ENCODE data around the gene NAPA.

NAPA gene

DNA sequence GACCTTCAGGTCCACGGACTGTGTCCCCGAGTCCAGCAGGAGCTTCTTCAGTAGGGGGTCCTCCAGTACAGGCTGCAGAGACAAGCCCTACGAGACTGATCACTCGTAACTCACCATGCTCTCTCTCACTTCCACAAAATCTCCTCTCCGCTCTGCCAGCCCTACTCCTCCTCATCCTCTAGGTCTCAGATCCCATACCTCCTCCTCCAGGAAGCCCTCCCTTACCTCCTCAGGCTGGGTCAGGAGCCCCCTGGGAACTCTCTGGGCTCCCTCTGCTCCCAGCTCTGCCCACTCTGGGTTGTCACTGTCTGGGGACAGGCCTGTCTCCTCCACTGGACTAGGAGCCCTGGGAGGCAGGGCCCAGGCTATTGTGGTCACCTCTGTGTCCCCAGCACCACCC is 23.9 kb upstream of the NAPA start:
- H3K4me1 Mint-ChIP-seq (ENCODE audit: low read depth): peaks cover 8% of the 10 kb centered on the region
- no peak overlapping the region for H3K27ac Mint-ChIP-seq
- H3K36me3 Mint-ChIP-seq (ENCODE audit: low read depth): no peaks in the 10 kb centered on the region
- H3K4me3 Mint-ChIP-seq: no peak overlapping the region
- peaks cover 8% of the 10 kb centered on the region for H3K27me3 Mint-ChIP-seq (ENCODE audit: low read depth)
- H3K9me3 Mint-ChIP-seq: no peaks in the 10 kb centered on the region

DNA sequence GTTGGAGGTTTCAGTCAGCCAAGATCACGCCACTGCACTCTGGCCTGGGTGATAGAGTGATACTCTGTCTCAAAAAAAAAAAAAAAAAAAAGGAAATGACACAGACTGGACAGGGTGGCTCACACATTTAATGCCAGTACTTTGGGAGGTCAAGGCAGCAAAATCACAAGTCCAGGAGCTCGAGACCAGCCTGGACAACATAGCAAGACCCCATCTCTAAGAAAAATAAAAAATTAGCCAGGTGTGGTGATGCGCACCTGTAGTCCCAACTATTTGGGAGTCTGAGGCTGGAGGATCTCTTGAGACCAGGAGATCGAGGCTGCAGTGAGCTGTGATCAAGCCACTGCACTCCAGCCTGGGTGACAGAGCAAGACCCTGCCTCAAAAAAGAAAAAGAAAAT is 22.6 kb upstream of the NAPA start:
- H3K4me3 Mint-ChIP-seq: no peak overlapping the region
- H3K27me3 Mint-ChIP-seq (ENCODE audit: low read depth): peaks cover 4% of the 10 kb centered on the region
- peaks cover 8% of the 10 kb centered on the region for H3K4me1 Mint-ChIP-seq (ENCODE audit: low read depth)
- no peak overlapping the region for H3K27ac Mint-ChIP-seq
- H3K36me3 Mint-ChIP-seq (ENCODE audit: low read depth): no peaks in the 10 kb centered on the region
- H3K9me3 Mint-ChIP-seq: no peaks in the 10 kb centered on the region

DNA sequence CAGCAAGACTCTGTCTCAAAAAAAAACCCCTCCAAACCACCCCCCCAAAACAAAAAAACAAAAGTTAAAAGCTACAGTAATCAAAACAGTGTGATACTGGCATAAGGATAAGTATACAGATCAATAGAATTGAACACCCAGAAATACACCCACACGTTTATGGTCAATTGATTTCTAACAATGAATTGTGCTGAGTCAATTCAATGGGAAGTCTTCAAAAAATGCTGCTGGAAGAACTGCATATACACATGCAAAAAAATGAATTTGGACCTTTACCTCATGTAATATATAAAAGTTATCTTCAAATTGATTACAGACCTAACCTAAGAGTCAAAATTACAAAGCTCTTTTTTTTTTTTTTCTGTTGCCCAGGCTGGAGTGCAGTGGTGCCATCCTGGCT is 19.8 kb upstream of the NAPA start:
- peaks cover 4% of the 10 kb centered on the region for H3K27me3 Mint-ChIP-seq (ENCODE audit: low read depth)
- H3K4me1 Mint-ChIP-seq (ENCODE audit: low read depth): peaks cover 2% of the 10 kb centered on the region

DNA sequence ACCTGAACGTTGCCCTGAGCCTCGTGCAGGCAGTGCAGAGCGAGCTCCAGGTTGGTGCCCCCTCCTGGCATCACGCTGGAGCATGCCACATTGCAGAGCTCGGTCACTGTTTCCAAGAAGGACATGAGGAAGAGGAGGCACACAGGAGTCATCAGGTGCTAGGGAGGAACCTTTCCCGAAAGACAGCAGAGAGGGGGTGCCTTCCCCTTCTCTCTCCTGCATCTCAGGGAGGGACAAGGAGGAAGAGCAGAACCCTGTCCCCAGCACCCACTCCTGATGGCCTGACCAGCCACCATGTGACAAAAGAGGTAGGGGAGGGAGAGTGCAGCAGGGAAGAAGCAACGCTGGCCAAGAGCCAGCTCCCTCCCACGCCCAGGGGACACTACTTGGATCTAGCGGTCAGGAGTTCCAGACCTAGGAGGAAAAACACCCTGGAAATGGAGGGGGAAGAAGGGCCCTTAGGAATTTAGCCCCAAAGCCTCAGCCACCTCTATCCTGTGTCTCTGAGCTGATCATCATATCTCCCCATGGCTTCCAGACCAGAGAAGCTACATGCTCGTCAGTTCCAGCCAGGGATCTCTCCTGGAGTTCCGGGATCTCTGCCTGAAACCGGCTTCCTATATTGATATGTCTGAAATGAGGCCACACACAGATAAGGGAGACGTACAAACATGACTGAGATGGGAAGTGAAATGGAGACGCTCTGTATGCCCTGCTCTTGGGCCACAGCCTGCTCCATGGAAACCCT is 17.0 kb upstream of the NAPA start:
- no peak overlapping the region for H3K4me3 Mint-ChIP-seq
- no peak overlapping the region for H3K27ac Mint-ChIP-seq
- peaks cover 2% of the 10 kb centered on the region for H3K4me1 Mint-ChIP-seq (ENCODE audit: low read depth)
- no peaks in the 10 kb centered on the region for H3K36me3 Mint-ChIP-seq (ENCODE audit: low read depth)
- peaks cover 4% of the 10 kb centered on the region for H3K27me3 Mint-ChIP-seq (ENCODE audit: low read depth)
- no peaks in the 10 kb centered on the region for H3K9me3 Mint-ChIP-seq

More for the DNA sequence above, 19.8 kb upstream of the NAPA start:
- no peaks in the 10 kb centered on the region for H3K9me3 Mint-ChIP-seq
- no peak overlapping the region for H3K4me3 Mint-ChIP-seq
- H3K27ac Mint-ChIP-seq: no peak overlapping the region
- H3K36me3 Mint-ChIP-seq (ENCODE audit: low read depth): no peaks in the 10 kb centered on the region

DNA sequence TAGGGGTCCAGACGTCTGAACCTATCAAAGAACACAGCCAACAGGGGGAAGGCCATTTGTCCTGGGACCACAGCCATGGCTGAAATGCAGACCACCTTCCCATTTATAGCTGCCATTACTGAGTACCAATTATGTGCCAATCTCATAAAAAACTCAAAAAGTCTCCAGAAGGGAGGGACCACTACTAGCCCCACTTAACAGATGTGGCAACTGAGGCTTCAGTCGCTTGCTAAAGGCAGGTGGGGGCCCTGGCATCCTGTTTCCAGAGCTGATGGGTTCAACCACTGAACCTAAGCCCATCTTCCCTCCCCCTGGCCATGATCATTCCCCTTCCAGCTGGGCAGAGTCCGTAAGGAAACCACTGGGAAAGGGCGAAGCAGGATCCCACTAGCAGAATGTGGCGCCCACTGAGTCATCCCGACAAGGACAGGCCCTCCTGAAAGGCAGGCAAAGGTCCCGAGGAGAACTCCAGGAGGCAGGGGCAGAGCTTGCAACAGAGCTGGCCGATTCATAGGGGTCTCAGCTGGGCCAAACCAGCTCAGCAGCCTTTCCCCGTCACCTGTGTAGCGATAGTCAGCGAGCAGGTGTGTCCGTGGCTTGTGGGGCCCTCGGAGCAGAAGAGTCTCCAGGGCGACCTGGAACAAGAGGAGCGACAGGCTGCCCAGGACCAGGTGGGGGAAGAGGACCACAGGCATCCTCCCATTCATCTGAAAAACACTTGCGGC is 14.3 kb upstream of the NAPA start:
- no peak overlapping the region for H3K4me3 Mint-ChIP-seq
- no peak overlapping the region for H3K27ac Mint-ChIP-seq
- H3K36me3 Mint-ChIP-seq (ENCODE audit: low read depth): no peaks in the 10 kb centered on the region
- peaks cover 4% of the 10 kb centered on the region for H3K27me3 Mint-ChIP-seq (ENCODE audit: low read depth)
- peaks cover 2% of the 10 kb centered on the region for H3K4me1 Mint-ChIP-seq (ENCODE audit: low read depth)
- H3K9me3 Mint-ChIP-seq: no peaks in the 10 kb centered on the region

DNA sequence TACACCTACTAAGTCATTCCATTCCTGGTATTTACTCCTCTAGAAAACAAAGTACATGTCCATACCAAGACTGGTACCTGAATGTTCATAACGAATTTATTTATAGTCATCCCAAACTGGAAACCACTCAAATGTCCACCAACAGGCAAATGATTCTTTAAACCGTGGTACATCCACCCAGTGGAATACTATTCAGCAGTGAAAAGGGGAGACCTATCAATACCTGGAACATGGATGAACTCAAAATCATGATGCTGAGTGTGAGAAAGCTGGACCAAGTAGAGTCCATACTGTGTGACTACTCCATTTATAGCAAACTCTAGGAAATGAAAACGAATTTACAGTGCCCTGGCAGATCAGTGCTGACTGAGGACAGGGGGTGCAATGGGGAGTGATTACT is 11.9 kb upstream of the NAPA start:
- H3K27ac Mint-ChIP-seq: no peak overlapping the region
- peaks cover 3% of the 10 kb centered on the region for H3K27me3 Mint-ChIP-seq (ENCODE audit: low read depth)
- H3K9me3 Mint-ChIP-seq: no peaks in the 10 kb centered on the region
- peaks cover 6% of the 10 kb centered on the region for H3K4me1 Mint-ChIP-seq (ENCODE audit: low read depth)
- H3K4me3 Mint-ChIP-seq: no peak overlapping the region
- no peaks in the 10 kb centered on the region for H3K36me3 Mint-ChIP-seq (ENCODE audit: low read depth)

DNA sequence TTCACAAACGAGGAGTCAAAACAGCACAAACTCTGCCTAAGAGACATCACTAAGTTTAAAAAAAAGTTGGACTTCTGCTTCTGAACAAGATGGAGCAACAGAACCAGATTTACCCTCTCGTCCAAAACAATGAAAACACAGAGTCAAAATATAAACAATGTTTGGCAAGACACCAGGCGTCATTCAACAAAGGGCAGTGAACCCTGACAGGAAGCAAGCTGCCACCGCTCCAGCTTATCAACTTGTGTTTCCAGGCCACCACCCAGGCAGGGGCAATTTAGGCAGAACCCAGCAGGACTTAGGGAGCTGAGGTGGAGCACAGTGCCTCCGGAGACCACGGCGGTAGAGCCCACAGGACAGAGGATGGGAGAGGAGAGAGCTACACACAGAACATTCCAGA is 8.6 kb upstream of the NAPA start:
- Mint-ChIP-seq H3K36me3 (ENCODE audit: low read depth) (no peaks in the 10 kb centered on the region), H3K9me3 (no peaks in the 10 kb centered on the region), H3K4me1 (ENCODE audit: low read depth) (peaks cover 12% of the 10 kb centered on the region), H3K27me3 (ENCODE audit: low read depth) (peaks cover 3% of the 10 kb centered on the region), H3K4me3 (no peak overlapping the region), H3K27ac (no peak overlapping the region)

DNA sequence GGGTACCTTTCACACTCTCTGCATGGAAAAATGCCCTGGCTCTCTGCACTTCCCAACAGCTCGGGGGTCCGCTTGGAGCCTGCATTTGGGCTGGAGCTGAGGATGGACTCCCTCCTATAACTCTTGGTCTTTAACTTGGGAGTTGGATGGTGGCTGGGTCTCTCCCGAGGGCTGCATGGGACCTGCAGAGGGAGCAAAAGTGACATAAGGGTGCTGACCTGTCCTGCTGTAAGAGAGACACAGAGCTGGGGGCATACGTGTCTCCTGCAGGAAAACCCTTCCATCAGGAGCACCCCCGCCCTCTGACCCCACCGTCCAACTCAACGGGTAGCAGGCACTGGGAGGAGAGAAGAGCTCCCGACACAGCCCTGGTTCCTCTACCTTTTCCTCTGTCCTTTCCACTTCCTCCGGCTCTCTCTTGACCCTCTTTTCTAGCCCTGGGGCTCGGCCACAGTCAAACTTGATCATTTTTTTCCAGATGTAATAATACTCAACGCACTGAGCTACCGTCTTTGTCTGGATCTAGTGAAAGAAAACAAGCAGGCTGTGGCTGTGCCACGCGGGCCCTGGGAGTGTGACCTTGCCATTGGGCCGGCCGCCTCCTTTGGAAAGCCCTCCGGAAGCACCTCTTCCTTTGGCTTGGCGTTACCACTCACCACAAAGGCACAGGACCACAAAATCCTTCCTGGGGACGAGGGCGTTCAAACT is 6.8 kb upstream of the NAPA start:
- H3K27ac Mint-ChIP-seq: peak overlapping the region; percentile 57
- no peaks in the 10 kb centered on the region for H3K36me3 Mint-ChIP-seq (ENCODE audit: low read depth)
- H3K9me3 Mint-ChIP-seq: no peaks in the 10 kb centered on the region
- peaks cover 3% of the 10 kb centered on the region for H3K27me3 Mint-ChIP-seq (ENCODE audit: low read depth)
- no peak overlapping the region for H3K4me3 Mint-ChIP-seq
- peaks cover 27% of the 10 kb centered on the region for H3K4me1 Mint-ChIP-seq (ENCODE audit: low read depth)

DNA sequence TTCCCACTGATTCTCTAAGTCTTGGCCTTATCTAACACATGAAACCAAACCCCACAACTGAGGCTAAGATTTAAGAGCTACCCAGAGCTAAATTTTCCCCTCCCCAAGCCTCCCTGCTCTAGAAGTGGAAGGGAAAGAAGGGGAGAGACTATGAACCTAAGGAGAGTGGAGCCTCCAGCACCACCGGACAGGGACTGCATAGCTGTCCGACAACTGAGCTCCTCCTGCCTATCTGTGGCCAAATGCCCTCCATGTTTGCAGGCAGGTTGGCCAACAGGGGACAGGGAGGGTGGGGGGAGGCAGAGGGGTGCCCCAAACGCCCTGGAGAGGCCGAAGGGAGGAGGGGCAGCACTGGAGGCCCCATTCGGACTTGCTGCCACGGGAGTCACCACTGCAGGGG is 6.0 kb upstream of the NAPA start:
- Mint-ChIP-seq H3K36me3 (ENCODE audit: low read depth) (no peaks in the 10 kb centered on the region), H3K27ac (no peak overlapping the region), H3K4me3 (no peak overlapping the region), H3K27me3 (ENCODE audit: low read depth) (peaks cover 3% of the 10 kb centered on the region), H3K9me3 (no peaks in the 10 kb centered on the region), H3K4me1 (ENCODE audit: low read depth) (peaks cover 35% of the 10 kb centered on the region)

DNA sequence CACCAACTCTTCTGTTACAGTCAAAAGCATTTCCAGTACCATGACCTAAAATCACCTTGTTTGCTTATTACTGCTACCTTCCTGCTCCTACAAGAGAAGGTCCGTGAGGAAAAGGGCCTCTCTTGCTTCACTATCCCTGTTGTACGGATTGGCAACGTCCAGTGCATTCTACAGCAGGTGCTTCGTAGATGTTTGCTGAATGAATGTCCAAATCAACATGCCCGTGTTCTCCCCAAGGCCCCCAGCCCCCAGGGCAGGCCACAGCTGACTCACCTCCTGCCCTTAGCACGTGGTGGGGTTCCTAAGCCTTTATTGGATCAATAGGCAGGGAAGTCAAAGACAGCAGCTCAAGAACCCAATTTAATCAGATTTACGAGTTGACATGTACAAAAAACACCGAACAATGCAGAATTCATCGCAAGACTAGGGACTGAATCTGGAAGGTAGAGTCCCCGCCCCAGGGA is 5.5 kb upstream of the NAPA start:
- Mint-ChIP-seq H3K27me3 (ENCODE audit: low read depth) (peaks cover 3% of the 10 kb centered on the region), H3K27ac (no peak overlapping the region), H3K4me1 (ENCODE audit: low read depth) (peaks cover 39% of the 10 kb centered on the region), H3K4me3 (no peak overlapping the region), H3K36me3 (ENCODE audit: low read depth) (no peaks in the 10 kb centered on the region), H3K9me3 (no peaks in the 10 kb centered on the region)

DNA sequence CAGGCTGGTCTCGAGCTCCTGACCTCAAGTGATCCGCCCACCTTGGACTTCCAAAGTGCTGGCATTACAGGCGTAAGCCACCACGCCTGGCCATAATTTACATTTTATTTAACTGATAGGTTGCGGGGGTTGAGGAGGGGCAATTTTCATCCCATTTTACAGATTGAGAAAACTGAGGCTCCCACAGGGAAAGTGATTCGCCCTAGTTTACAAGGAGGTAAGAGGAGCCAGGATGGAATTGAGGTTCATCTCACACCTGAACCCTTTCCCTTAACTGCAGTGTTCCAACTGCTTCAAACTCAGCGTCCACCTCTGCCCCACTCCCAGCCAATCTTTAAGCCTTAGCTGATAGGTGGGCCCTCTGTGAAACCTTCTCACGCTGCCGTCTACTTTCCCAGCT is 4.0 kb upstream of the NAPA start:
- Mint-ChIP-seq H3K36me3 (ENCODE audit: low read depth) (peaks cover 4% of the 10 kb centered on the region), H3K9me3 (no peaks in the 10 kb centered on the region), H3K27ac (no peak overlapping the region), H3K27me3 (ENCODE audit: low read depth) (no peaks in the 10 kb centered on the region), H3K4me1 (ENCODE audit: low read depth) (peaks cover 45% of the 10 kb centered on the region), H3K4me3 (no peak overlapping the region)

DNA sequence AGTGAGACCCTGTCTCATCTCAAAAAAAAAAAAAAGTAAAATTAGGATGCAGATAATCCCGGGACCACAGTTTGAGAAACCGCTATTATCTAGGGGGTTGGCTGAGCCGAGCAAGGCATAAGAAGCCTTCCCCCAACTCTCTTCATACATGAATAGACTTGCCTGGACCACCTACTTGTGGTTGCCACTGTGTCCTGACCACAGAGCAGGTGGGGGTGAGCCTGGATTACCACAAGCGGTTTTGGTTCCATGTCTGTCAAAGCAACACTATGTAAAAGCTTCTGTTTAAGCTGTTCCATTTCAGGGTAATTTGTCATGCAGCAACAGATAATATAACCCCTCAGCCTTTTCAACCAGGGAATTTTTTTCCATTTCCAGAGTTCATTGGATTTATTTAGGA is 3.3 kb upstream of the NAPA start:
- Mint-ChIP-seq H3K27me3 (ENCODE audit: low read depth) (no peaks in the 10 kb centered on the region), H3K4me1 (ENCODE audit: low read depth) (peaks cover 51% of the 10 kb centered on the region), H3K36me3 (ENCODE audit: low read depth) (peaks cover 5% of the 10 kb centered on the region), H3K9me3 (no peaks in the 10 kb centered on the region), H3K4me3 (peak overlapping the region; percentile 41), H3K27ac (peak overlapping the region; percentile 56)

DNA sequence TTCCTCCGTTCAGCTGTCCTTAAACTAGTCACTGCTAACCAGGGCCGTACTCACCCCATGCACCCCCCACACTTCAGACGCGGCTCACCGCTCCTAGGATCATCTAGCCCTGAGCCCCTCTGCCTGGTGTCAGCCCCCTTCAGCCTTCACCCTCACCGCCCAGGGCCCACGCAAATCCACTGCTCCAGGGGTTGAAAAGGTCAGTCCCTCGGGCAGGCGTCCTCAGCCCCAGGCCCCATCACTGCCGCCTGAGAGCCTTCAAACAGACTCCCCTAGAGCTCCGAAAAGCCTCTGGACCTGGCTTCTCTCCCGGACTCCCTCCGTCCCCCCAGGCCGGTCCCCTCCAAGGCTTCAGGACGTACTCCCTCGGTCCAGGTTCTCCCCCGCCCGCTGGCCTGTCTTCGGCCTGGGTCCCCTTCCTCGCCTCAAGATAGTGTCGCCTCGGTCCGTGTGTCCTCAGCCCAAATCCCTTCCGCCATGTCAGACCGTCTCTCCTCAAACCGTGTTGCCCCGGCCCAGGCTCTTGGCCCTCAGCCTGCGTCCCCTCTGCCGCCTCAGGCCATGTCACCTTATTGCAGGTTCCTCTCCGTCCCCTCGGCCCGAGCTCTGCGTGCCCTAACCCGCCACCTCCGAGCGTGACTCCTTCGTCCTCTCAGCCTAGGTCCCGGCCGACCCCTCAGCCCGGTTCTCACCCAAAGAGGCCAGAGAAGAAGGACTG is 553 bp downstream of the NAPA start:
- Mint-ChIP-seq H3K27ac (peak overlapping the region; percentile 97), H3K9me3 (no peaks in the 10 kb centered on the region), H3K4me1 (ENCODE audit: low read depth) (peaks cover 64% of the 10 kb centered on the region), H3K27me3 (ENCODE audit: low read depth) (no peaks in the 10 kb centered on the region), H3K4me3 (peak overlapping the region; percentile 98), H3K36me3 (ENCODE audit: low read depth) (peaks cover 12% of the 10 kb centered on the region)

DNA sequence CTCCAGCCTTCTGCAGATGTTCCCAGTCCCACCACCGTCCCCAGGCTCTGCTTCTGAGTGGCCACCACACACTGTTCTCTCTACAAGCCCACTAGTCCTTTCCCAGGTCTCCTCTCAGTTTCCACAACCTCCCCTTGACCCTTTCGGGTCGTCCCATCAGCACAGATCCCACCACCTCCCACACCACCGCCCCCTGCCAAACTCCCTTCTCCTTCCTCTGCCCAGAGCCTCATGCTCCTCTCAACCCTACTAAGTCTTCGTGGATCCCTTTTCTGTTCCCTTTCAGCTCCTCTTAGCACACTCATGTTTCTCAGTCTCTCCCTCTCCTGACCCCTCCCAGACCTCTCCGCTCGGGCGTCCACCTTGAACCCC is 1.9 kb downstream of the NAPA start:
- Mint-ChIP-seq H3K9me3 (no peaks in the 10 kb centered on the region), H3K27ac (peak overlapping the region; percentile 97), H3K4me1 (ENCODE audit: low read depth) (peaks cover 56% of the 10 kb centered on the region), H3K4me3 (peak overlapping the region; percentile 98), H3K36me3 (ENCODE audit: low read depth) (peaks cover 12% of the 10 kb centered on the region), H3K27me3 (ENCODE audit: low read depth) (no peaks in the 10 kb centered on the region)

Measured in T-helper 1 cell treated with Interleukin-12 subunit alpha and Interleukin-12 subunit beta and Interleukin-4 antibody, amounts not matched to agents 30 μg/mL and 1 μg/mL, for 36 hours (primary cell).